Measurements from ENCODE around the gene CABP4.

Gene CABP4

DNA sequence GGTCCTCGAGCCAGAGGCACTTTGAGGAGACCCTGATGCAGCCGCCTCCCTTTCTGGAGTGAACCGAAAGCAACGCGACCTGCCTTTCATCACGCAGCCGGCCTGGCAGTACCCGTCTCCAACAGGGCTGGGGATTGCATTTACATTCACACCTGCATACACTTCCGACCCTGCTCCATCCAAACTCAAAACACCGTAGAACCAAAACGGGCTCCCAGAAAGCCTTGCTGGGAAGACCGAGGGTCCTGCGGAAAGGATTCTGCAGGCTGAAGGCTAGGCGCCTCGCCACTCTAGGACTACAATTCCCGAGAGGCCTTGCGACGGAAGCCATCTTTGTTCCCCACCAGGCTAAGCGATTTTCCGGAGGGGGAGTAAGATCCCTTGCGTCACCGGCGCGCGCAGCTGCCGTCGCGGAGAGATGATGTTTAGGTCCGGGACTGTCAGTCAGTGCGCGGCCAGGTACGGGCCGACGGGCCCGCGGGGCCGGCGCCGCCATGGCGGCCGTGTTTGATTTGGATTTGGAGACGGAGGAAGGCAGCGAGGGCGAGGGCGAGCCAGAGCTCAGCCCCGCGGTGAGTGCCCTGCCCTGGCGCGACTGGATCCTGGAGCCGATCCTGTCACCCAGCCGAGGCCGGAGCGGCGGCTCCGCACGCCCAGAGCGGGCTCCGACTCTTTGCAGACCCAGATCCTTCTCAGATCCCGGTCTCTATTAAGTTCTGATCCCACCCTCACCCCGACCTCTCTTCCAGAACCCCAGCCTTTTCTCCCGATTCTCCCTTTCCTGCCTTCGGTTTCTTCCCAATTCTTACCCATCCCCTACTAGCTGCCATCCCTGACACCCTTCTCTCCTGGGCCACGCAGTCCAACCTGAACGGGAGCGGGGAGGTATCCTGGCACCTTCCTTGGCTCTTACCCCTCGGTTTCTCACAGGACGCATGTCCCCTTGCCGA, 26.8 kb upstream of the CABP4 start, which contains the start of gene RPS6KB2:
TSS of gene RPS6KB2 (plus strand) at position 443 of the 950 bp plus-strand sequence. CDS start at position 495, 52 bp downstream.
- peaks cover 26% of the 10 kb centered on the region for H3K4me1 Mint-ChIP-seq (ENCODE audit: low read depth)
- H3K27ac Mint-ChIP-seq, result peak within 1 kb of the TSS; percentile 96

DNA sequence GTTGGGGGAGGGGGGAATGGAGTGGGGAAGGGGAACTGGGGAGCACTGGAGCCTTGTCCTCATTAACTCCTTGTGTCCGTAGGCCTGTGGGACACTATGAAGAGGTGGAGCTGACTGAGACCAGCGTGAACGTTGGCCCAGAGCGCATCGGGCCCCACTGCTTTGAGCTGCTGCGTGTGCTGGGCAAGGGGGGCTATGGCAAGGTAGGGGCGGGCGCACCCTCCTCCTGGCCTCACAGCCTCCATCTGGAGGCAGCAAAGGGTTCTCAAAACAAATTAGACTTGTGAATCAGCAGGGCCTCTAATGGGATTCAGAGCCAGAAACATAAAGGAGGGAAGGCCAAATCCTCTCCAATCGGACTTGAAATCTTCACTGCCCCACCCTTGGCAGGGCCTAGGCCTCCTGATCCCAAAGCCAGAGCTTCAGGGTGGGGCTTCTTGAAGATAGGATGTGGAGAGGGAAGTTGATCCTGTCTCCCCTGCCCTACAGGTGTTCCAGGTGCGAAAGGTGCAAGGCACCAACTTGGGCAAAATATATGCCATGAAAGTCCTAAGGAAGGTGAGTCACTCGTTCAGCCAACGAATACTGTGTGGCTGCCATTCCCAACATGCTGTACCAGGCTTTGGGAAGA, 26.0 kb upstream of the CABP4 start:
- Mint-ChIP-seq H3K36me3 (ENCODE audit: low read depth) (peaks cover 17% of the 10 kb centered on the region), H3K4me3 (peak overlapping the region; percentile 98), H3K27ac (peak overlapping the region; percentile 91), H3K27me3 (ENCODE audit: low read depth) (no peaks in the 10 kb centered on the region), H3K4me1 (ENCODE audit: low read depth) (peaks cover 28% of the 10 kb centered on the region), H3K9me3 (no peaks in the 10 kb centered on the region)

More for the DNA sequence above, 26.8 kb upstream of the CABP4 start, which contains the start of gene RPS6KB2:
- no peaks in the 10 kb centered on the region for H3K9me3 Mint-ChIP-seq
- peaks cover 17% of the 10 kb centered on the region for H3K36me3 Mint-ChIP-seq (ENCODE audit: low read depth)
- H3K27me3 Mint-ChIP-seq (ENCODE audit: low read depth), result no peaks in the 10 kb centered on the region
- peak within 1 kb of the TSS; percentile 98 for H3K4me3 Mint-ChIP-seq

- peak overlapping the region; percentile 98 for H3K4me3 Mint-ChIP-seq
- no peak overlapping the region for H3K27ac Mint-ChIP-seq
- H3K9me3 Mint-ChIP-seq, result no peaks in the 10 kb centered on the region
- H3K27me3 Mint-ChIP-seq (ENCODE audit: low read depth), result no peaks in the 10 kb centered on the region
- peaks cover 17% of the 10 kb centered on the region for H3K36me3 Mint-ChIP-seq (ENCODE audit: low read depth)
- peaks cover 28% of the 10 kb centered on the region for H3K4me1 Mint-ChIP-seq (ENCODE audit: low read depth)
Measured at GRCh38 chr11:67429722-67430121, 25.4 kb upstream of the CABP4 start.

DNA sequence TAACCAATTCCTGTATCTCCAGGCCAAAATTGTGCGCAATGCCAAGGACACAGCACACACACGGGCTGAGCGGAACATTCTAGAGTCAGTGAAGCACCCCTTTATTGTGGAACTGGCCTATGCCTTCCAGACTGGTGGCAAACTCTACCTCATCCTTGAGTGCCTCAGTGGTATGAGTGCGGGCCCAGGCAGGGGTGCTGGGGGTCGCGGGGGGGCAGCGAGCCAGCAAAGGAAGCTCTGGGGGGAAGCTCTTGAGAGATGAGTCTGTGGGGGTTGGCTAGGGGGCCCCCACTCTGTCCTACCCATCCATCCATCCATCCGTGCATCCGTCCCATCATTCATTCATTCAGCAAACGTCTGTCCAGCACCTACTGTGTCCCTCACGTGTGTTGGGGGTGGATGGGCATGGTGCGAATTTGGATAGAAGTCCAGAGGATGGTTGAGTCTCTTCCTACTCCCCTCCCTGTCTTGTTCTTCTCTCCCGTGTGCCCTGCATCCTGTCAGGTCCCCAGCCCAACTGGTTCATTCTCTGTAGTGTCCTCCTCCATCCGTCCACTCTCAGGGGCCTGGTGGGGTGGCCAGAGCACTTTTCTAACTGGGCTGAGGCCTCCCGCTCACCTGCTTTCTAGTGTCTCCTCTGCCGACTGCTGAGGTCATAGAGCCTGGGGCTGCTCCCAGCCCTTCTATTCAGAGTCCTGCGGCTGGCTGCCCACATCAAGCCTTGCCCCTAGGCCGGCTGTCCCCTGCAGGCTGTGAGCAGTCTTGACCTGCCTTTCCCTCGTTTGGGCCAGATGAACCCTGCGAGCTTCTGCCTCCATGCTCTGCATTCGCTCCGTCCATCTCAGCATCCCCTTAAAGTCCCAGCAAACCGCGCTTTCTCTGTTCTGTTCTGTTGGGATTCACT, 23.6 kb upstream of the CABP4 start:
- Mint-ChIP-seq H3K4me1 (ENCODE audit: low read depth) (peaks cover 29% of the 10 kb centered on the region), H3K9me3 (no peaks in the 10 kb centered on the region), H3K27ac (peak overlapping the region; percentile 67), H3K36me3 (ENCODE audit: low read depth) (peaks cover 27% of the 10 kb centered on the region), H3K4me3 (peak overlapping the region; percentile 56), H3K27me3 (ENCODE audit: low read depth) (no peaks in the 10 kb centered on the region)

GRCh38 chr11:67432655-67433349, 22.4 kb upstream of the CABP4 start:
- Mint-ChIP-seq H3K9me3 (no peaks in the 10 kb centered on the region), H3K36me3 (ENCODE audit: low read depth) (peaks cover 32% of the 10 kb centered on the region), H3K27ac (peak overlapping the region; percentile 9), H3K4me1 (ENCODE audit: low read depth) (peaks cover 22% of the 10 kb centered on the region), H3K27me3 (ENCODE audit: low read depth) (no peaks in the 10 kb centered on the region), H3K4me3 (no peak overlapping the region)

DNA sequence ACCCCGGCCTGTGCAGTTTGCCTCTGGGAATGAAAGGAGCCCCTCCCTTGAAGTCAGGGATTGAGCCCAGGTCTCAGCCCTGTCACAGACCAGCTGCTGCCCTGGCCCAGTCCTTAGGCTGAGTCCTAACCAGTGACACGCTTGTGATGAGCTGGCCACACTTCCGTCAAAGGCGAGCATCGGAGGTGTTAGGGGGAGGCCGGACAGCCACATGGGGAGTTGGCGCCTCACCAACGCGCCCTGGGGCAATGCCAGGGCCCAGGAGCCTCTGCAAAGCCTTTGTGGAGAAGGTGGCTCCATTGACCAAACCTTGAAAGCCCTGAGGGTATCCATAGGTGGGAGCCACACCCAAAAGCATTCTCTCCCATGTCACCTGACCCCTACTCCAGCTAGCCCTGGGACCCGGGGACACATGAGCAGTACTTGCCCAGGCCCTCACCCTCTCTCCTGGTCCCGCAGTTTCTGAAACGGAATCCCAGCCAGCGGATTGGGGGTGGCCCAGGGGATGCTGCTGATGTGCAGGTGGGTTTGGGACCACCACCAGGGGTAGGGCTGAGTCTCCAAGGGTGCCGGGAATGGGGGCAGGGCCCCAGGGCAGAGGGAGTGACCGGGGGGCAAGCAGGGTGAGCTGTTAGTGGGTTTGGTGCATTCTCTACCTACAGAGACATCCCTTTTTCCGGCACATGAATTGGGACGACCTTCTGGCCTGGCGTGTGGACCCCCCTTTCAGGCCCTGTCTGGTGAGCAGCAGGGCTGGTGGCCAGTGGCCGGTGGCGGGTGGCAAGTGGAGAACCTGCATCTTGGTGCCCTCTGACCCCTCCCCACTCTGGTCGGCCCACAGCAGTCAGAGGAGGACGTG, 21.4 kb upstream of the CABP4 start:
- Mint-ChIP-seq H3K36me3 (ENCODE audit: low read depth) (peaks cover 34% of the 10 kb centered on the region), H3K4me1 (ENCODE audit: low read depth) (peaks cover 21% of the 10 kb centered on the region), H3K4me3 (no peak overlapping the region), H3K27ac (peak overlapping the region; percentile 49), H3K27me3 (ENCODE audit: low read depth) (no peaks in the 10 kb centered on the region), H3K9me3 (no peaks in the 10 kb centered on the region)

DNA sequence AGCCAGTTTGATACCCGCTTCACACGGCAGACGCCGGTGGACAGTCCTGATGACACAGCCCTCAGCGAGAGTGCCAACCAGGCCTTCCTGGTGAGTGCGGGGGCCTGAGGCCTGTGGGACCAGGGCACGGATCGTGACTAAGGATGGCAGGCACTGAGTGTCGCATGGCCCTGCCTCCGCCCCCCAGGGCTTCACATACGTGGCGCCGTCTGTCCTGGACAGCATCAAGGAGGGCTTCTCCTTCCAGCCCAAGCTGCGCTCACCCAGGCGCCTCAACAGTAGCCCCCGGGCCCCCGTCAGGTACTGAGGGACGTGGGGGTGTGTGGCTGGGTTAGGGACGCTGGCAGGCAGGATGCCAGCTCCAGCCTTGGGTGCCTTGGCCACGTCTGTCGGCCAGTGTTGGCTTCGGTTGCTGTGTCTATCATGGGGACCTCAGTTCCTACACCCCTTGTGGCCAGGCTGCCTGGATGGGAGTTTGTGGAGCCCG, 20.7 kb upstream of the CABP4 start:
- H3K9me3 Mint-ChIP-seq, result no peaks in the 10 kb centered on the region
- no peaks in the 10 kb centered on the region for H3K27me3 Mint-ChIP-seq (ENCODE audit: low read depth)
- H3K27ac Mint-ChIP-seq, result peak overlapping the region; percentile 9
- no peak overlapping the region for H3K4me3 Mint-ChIP-seq
- H3K36me3 Mint-ChIP-seq (ENCODE audit: low read depth), result peaks cover 41% of the 10 kb centered on the region
- peaks cover 27% of the 10 kb centered on the region for H3K4me1 Mint-ChIP-seq (ENCODE audit: low read depth)

GRCh38 chr11:67435031-67435726, 20.0 kb upstream of the CABP4 start:
- Mint-ChIP-seq H3K4me3 (peak overlapping the region; percentile 80), H3K27ac (peak overlapping the region; percentile 41), H3K36me3 (ENCODE audit: low read depth) (peaks cover 44% of the 10 kb centered on the region), H3K9me3 (no peaks in the 10 kb centered on the region), H3K4me1 (ENCODE audit: low read depth) (peaks cover 33% of the 10 kb centered on the region), H3K27me3 (ENCODE audit: low read depth) (no peaks in the 10 kb centered on the region)

DNA sequence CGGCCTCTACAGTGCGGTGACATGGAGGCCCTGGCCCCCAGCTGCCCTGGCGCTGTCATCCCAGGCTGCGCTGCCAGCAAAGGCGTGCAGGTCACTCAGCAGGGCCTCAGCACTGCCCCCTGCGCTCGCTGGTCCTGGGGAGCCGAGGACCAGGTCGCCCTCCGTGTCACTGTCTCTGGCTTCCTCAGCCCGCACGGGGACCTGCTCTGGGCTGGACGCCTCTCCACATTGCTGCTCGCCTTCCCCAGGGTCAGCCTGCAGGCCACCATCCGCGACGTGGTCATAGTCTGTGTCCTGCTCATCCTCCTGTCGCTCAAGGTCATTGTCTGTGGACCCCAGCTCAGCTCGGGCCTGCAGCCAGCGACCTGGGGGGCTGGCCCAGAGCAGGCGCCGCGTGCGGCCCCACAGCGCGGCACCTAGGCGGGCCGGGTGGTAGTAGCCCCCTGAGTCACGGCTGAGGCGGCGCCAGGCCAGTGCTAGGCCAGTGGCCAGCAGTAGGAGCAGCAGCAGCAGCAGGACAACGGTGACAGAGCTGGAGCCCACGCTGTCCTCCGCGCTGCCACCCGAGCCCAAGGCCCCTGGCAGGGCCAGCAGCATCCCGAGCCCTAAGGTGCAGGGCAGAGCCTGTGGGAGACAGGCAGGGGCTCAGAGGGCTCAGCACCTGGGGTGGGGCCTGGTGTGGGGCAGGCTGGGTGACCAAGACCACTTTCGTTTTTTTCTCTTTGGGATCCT, 19.3 kb upstream of the CABP4 start:
- H3K27me3 Mint-ChIP-seq (ENCODE audit: low read depth), result no peaks in the 10 kb centered on the region
- peaks cover 43% of the 10 kb centered on the region for H3K36me3 Mint-ChIP-seq (ENCODE audit: low read depth)
- H3K4me3 Mint-ChIP-seq, result peak overlapping the region; percentile 99
- H3K9me3 Mint-ChIP-seq, result no peaks in the 10 kb centered on the region
- peak overlapping the region; percentile 83 for H3K27ac Mint-ChIP-seq
- H3K4me1 Mint-ChIP-seq (ENCODE audit: low read depth), result peaks cover 37% of the 10 kb centered on the region

GRCh38 chr11:67436459-67437081, 18.6 kb upstream of the CABP4 start:
- peak overlapping the region; percentile 99 for H3K4me3 Mint-ChIP-seq
- H3K36me3 Mint-ChIP-seq (ENCODE audit: low read depth), result peaks cover 42% of the 10 kb centered on the region
- peaks cover 38% of the 10 kb centered on the region for H3K4me1 Mint-ChIP-seq (ENCODE audit: low read depth)
- no peaks in the 10 kb centered on the region for H3K9me3 Mint-ChIP-seq
- H3K27ac Mint-ChIP-seq, result peak overlapping the region; percentile 83
- no peaks in the 10 kb centered on the region for H3K27me3 Mint-ChIP-seq (ENCODE audit: low read depth)

DNA sequence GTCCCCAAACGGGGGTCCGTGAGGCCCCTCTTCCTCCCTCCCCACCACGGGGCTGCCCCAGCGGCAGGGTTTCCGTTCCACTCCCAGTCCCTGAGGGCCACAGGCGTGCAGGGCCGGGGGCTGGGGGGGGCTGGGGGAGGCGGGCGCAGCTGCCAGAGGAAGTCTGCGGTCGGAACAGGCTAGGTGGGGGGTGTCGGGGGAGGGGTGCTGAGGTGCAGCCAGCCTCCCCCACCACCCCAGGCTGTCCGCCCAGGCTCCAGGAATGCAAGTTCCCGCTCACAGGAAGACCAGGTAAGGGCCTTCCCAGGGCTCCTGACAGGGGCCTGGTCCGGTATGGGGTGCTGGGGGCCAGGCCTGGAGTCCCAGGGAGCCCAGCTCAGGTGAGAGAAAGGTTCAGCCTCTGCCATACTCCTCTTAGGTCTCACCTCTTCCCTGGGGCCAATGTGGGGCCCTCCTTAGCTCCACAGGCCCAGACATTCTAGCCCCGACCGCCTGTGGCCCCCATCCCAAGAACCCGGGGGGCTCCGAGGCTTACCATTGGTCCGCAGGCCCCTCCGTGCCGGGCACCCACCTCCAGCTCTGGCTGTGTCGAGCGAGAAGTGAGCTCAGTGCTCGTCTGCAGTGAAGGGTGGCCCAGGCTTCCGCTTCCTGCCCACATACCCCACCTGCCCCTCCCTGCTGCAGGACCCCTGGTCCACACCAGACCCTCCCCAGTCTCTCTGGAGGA, 17.9 kb upstream of the CABP4 start, which contains the start of gene PTPRCAP:
TSS of gene PTPRCAP (minus strand) at position 601 of the 727 bp plus-strand sequence. CDS start at position 538, 63 bp downstream.
- Mint-ChIP-seq H3K27ac (peak within 1 kb of the TSS; percentile 88), H3K9me3 (no peaks in the 10 kb centered on the region), H3K4me3 (peak within 1 kb of the TSS; percentile 99), H3K4me1 (ENCODE audit: low read depth) (peaks cover 36% of the 10 kb centered on the region), H3K27me3 (ENCODE audit: low read depth) (no peaks in the 10 kb centered on the region), H3K36me3 (ENCODE audit: low read depth) (peaks cover 35% of the 10 kb centered on the region)
